Cardiac septum (tissue), 1 donor: ENCODE data around the gene ROR1. TPM values are rescaled to one million over a fixed set of nuclear protein-coding genes. Genes with fewer than 3 reads are reported as not detected.
"Not testable (repeated sequence)": the region's sequence is repeated elsewhere in the genome, so short reads cannot be mapped to it uniquely, and the experiment has no call there.

Experiments used
- DNase-seq: peaks from one replicate; pipeline ENCODE4 v3.0.0-alpha.2; 2020; ENCODE audit warnings: low spot score
- intact Hi-C: fragments of 100-400 bp; cut with DNase I; formaldehyde crosslinking; loops from one replicate; pipeline ENCODE4 v1.14.0; 2022
- total RNA-seq: library from RNA; stranded (reverse); fragmentation: NEBNext Ultra II Directional; extraction: Animal tissue kit (Norgen Biotek cat#: 25700); gene quantifications from one replicate; pipeline ENCODE4 v1.2.1, GENCODE V29; 2021
- donor health status: DM: no; HTN: no; CAD: no.

ROR1 gene
- total RNA-seq, 1 donor from 2014 or later: 34.8 TPM

DNA sequence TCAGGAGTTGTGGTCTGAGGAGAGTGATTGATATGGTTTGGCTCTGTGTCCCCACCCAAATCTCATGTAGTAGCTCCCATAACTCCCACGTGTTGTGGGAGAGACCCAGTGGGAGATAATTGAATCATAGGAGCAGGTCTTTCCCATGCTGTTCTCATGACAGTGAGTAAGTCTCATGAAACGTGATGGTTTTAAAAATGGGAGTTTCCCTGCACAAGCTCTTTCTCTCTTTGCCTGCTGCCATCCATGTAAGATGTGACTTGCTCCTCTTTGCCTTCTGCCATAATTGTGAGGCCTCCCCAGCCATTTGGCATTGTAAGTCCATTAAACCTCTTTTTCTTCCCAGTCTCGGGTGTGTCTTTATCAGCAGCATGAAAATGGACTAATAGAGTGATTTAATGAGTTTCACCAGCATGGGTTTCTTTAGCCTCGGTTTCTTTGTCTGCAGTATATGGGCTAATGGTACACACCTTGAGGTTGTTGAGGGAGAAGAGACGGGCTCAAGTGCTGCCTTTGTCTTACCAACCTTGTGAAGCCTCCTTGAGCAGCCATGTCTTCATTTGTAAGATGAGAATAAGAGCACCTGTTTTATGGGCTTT is 42.5 kb downstream of the ROR1 start:
- DNase-seq, intact Hi-C loops: not testable (repeated sequence)

DNA sequence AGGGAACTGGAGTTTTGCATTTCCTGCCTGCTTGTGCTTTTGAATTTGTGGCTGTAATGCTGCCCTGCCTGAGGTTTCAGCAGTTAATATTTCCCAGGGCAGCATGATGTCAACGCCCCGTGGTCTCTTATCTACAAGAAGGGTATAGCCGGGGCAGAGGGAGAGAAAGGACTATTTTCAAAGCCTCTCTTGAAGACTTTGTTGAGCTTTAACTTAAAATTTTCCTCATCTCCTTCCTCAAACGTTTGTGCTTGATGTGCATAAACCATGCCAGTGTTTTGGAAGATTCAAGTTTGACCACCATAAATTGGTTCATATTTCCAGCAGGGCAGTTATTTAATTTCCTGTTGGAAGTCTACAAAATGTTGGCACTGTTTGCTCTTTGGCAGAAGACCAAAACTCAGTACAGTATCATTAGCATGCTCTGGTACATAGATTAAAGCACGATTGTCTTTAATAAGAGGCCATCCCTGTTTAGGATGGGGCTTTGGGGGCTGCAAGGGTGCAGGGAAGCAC is 43.4 kb downstream of the ROR1 start:
- DNase-seq: no peak
- intact Hi-C loops: no loop called here

DNA sequence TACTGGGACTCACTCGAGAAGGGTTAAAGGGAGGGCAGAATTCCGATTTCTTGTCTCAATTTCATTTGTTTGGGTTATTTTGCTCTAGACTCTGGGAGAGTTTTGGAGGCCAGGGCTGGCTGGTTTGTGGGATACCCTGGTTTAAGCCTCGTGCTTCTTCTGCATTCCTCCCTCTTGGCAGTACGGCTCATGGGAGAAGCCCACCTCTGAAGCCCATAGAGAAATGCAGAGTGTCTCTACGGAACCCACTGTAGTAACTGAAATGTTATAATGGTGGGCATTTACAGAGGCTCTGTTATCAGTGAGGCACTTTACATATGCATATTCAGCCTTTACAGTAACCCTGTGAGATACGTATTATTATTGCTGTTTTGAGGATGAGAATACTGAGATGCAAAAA is 43.9 kb downstream of the ROR1 start:
- DNase-seq: no peak
- intact Hi-C loops: no loop called here

DNA sequence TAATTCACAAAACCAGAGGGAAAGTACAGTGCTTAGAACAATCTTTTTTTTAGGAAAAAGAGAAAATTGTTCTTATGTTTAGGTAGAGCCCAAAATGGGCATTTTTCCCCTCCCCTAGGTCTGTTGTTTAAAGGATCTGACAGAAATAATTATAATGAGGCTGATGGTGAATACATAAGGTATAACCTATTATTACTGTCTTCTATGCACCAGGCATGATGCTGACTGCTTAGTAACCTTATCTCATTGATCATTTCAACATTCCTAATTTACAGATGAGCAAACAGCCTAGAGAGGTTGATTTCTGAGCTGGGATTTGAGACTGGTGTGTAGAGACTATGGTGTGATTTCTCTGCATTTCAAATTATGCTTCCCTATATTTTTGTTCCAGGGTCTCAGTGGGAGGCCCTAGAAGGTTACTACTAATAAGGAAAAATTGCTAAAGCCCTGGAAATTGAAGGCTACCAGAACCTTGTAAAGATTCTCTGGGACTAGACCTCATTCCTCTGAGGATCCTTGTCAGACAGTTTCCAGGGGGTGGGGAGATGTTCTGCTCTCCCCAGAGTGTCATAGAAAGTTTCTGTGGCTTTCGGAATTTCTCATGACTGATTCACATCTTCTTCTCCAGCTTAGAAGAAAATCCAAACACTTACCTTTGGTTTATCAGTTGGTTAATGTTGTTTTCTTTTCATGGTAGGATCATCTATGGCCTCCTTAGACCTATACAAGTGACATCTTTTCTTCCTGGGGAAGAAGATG is 44.9 kb downstream of the ROR1 start:
- intact Hi-C loops: no loop called here
- no peak for DNase-seq

DNA sequence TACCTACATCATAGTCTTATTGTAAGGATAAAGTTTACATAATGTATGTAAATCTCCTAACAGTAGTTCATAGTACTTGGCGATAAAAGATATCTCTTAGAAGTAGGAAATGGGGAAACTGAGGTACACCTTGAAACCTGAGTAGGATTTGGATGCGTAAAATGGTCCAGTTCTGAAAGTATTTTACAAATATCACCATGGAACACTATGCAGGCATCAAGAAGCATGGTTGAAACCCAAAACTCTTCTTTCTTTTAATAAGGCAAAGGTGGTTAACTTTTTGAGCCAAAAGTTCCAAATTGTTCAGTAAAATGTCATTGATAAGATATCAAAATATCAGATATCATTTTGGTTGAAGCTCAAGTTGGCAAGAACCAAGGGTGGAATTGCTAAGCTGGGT is 46.0 kb downstream of the ROR1 start:
- intact Hi-C loops: no loop called here
- no peak for DNase-seq

DNA sequence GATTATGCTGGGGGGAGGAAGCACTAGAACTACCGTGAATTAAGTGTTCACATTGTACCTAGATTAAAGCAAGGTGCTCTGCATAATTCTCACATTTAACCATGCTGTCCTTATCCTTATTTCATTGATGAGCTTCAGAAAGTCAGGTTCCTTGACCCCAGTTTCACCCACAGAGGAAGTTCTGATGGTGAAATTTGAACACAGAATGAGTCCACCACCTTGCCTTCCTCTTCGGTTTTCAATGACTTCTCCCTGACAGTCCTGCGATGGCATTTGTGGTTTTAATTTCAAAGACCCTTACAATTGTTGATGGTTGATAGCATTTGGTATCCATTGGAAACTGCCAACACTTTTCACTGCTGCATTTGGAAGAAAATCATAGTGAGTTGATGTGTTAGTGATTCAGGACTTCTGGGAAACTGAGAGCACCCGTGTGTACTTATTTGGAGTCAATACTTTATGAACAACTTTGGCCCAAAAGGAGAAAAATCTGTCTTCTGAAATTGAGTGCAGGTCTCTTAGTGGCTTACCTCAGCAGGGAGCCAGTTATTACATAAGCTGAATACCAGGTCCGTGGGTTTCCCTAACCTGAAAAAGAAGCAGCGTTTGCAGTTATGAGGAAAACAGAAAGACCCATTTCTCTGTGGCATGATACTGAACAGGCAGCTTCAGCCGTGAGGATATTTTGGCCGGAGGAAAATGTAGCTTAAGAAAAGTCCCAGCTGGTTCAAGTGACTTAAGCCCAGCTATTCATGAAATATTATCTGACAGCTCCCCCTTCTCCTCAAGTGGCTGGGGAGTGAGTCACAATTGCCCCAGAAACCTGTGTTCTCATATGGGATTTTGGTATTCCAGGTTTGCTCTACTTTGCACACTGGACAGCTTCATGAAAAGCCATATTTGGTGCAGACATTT is 47.5 kb downstream of the ROR1 start:
- DNase-seq: no peak
- intact Hi-C loops: no loop called here

DNA sequence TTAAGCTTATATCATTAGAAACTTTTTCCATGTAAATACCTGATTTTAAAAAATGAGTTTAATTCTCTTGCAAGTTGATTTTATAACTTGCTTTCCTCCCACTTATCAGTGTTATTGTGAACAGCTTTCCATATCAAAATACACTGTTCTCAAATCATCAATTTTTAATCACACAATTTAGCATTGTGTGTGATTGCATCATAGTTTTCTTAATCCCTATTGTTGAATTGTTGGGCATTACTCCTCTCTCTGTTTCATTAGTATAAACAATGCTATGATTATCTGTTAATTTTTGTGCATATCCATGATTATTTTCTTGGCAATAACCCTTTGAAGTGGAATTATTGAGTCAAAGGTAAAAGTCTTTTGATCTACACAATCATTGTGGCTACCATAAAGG is 48.7 kb downstream of the ROR1 start:
- intact Hi-C loops: no loop called here
- no peak for DNase-seq

DNA sequence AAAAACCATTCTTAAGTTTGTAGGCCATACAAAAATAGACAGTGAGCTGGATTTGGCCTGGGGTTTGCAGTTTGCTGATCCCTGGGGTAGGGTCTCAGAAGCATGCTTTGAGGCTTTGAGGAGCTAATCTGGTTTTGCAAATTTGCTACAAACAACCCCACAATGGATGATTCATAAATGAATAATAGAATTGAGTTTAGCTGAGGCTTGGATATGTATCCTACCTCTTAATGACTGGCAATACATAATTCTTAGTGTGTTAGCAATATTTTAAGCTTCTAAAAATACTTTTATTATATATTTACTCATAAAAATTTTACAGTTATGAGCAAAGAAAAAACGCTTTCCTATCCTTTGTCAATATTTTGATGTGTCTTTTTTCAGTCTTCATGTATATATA is 50.6 kb downstream of the ROR1 start:
- intact Hi-C loops: no loop called here
- DNase-seq: no peak

DNA sequence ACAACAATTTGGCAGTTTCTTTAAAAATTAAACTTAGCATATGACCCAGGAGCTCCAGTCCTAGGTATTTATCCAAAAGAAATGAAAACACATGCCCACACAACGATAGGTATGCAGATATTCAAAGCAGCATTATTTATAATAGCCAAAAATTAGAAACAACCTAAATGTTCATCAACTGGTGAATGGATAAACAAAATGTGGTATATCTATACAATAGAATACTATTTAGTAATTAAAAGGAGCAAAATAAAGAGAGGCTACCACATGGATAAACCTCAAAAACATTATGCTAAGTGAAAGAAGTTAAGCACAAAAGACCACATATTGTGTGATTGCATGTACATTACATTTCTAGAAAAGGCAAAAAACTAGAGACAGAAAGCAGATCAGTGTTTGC is 51.3 kb downstream of the ROR1 start:
- intact Hi-C loops: no loop called here
- no peak for DNase-seq

DNA sequence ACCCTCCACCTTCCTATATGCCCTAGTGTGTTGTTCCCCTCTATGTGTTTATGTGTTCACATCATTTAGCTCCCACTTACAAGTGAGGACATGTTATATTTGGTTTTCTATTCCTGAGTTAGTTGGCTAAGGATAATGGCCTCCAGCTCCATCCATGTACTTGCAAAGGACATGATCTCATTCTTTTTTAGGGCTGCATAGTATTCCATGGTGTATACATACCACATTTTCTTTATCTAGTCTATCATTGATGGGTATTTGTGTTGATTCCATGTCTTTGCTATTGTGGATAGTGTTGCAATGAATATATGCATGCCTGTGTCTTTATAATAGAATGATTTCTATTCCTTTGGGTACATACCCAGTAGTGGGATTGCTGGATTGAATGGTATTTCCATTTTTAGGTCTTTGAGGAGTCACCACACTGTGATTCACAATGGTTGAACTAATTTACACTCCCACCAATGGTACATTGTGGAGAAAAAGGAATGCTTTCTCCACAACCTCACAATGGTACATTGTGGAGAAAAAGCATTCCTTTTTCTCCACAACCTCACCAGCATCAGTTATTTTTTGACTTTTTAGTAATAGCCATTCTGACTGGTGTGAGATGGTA is 52.5 kb downstream of the ROR1 start:
- DNase-seq, intact Hi-C loops: not testable (repeated sequence)

DNA sequence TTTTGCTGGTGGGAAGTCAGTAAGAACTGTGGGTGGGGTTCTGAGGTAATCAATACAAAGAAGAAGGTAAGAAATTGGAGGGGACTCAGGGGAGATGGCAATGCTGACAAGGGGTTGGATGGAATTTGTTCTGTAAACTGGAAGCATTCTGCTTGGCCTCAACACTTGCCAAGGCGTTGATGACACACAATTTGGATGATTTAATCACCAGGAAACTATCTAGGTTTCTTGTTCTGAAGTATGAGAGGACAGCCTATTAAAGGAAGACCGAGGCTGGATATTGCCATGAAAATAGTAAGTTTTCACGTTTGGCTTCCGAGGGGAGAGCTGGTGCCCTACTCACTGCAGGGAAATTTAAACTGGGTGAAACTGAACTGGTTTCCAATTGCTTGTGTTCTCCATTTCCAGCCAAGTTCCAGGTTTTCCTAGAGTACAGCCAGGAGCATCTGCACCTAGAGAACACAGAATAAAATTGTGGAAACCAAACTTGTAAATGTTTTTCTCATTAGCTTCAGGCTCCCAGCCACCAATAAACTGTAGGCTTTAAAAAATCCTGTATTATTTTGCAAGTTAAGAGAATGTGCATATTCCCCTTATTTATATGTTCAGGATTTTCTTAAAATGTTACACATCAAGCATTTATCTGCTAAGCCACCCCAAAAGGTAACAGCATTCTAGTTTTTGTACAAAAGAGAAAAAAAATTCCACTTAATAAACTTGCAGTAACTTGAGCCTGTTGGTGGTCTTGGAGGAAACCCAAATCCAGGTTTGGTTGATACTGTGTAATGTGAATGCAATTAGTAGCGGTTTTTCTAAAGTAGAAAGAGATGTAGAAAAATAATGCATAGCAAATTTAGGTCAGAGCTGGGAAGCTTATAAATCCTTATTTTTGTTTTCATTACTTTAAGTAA is 53.8 kb downstream of the ROR1 start:
- intact Hi-C loops: no loop called here
- DNase-seq: no peak

DNA sequence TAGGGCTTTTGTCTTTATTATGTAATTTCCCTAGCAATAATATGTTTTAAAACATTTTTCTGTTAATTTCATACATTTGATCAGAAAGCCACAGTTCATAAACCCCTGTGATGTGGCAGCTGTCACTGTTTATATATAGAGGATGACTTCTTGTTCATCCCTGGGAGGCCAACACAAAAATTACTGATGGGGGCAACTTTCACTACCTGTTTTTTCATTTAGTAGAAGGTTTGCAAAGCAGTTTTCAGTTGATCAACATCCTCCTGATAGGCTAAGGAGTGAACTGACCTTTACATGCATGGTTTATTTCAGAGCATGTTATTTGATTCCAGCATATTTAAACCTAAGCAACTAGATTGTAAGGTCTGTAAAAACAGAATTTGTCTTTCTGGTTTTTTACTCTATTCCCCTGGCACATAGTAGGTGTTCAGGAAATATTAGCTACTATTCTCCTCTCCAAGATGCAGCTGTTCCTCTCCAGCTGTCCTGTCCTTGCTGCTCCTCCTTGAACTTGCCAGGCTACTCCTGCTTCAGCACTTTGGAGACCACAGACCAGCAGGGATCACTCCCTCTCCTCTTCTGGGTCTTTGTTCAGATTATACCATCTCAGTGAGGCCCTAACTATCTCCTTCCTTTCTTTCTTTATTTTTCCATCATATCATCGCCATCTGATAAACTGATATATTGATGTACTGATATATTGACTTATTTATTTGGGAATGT is 54.7 kb downstream of the ROR1 start:
- DNase-seq: no peak
- intact Hi-C loops: no loop called here

DNA sequence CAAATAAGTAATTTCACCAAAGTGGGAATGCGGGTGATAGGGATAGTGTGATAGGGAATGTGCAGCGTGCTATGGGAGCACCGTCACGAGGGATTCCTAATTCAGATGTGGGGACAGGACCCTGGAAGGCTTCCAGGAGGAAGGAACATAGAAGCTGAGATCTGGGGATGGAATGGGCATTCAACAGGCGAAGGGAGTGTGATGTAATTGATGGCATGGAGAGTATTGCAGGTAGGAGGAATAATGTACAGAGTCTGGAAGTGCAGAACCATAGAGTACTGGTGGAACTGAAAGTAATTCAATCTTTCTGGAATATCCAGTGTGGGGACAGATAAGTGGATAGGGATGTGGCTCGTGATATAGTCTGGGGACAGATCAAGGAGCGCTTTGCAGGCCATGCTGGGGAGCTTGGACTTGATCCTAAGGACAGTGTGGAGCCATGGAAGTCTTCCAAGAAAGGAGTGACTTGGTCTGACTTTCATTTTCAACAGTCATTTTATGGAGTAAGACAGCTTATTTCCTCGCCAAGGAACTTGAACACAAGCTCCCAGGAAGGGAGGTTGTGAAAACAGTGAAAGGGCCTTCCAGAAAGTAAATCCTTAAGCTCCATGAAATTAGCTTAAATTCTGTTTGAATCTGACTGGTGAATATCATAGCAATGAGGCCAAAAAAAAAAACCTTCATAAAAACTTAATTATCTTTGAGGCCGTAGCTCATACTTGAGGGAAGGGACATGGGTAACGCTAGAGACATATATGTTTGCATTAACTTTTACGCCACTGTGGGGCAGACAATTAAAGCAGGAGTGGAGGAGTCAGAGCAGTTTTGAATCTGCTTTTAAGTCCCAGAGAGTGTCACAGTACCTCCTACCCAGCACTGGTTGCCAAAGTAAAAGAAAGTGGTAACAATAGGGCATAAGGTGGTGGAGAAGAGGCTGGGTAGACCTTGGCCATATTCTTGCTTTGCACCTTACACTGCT is 55.8 kb downstream of the ROR1 start:
- no peak for DNase-seq
- intact Hi-C loops: no loop called here

DNA sequence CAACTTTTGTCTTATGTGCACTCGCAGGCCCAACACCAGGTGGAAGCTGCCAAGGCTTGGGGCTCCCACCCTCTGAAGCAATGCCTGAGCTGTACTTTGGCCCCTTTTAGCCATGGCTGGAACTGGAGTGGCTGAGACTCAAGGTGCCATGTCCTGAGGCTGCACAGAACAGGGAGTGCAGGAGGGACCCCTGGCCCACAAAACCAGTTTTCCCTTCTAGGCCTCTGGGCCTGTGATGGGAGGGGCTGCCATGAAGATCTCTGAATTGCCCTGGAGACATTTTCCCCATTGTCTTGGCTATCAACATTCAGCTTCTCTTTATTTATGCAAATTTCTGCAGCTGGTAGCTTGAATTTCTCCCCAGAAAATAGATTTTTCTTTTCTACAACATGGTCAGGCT is 57.6 kb downstream of the ROR1 start:
- DNase-seq: no peak
- intact Hi-C loops: no loop called here

DNA sequence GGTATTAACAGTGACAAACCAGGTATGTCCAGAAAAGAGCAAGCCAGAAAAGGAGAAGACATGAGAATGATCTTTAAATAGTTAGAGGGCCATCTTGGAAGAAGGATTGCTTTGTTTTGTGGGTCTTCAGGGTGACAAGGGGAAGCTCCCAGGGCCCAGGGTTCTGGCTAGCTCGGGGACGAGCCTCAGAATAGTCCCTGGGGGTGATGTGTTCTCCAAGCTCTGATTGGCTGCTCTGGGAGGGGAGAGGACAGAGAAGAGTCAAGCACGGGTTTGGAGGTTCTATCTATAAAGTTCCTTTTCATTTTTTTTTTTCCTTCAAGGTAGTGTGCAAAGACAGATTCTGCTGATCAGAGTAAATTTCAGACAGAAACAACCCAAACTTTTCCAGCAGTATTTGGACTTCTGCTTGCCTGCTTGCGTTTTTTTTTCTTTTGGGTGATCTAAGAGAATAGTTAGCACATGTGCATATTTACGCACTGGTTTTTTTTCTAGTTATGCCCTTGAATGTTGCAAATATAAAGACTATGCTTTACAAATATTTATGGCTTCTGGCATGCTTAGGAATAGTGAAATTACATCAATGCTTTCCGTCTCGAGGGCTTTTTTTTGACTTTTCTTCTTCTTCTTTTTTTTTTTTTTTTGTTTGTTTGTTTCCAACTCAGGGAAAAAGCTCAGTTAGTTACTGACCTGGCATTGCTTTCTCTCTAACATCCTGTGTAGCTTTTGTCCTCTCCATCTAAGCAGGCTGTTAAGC is 59.7 kb downstream of the ROR1 start:
- no peak for DNase-seq
- intact Hi-C loops: no loop called here

DNA sequence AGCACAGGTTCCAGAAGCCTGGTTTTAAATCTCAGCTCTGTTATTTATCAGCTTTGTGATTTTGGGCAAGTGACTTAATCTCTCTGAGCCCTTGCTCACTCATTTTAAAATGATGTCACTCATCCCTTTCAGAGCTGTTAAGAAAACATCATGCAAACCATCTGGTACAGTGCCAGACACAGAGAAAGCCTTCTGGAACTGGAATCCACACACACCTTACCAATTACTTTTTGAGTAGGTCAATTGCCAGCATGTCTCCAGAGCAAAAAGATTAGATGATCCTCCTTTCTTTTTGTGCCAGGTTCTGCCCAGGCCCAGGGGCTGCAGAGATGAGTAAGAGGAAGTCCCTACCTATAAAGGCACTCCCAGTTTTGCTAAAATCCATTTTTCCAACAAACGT is 61.3 kb downstream of the ROR1 start:
- intact Hi-C loops: no loop called here
- no peak for DNase-seq
